Activated gamma-delta T cell treated with Interleukin-2 at 50 U/mL for 16 hours (primary cell): ENCODE measurements around the gene EEIG1.
A peak's percentile ranks its signal among the peaks of the same experiment; 100 is the strongest.

ENCODE experiments used
- DNase-seq: peaks from one replicate; pipeline ENCODE4 v3.0.0-alpha.2; 2020

The EEIG1 gene

DNA sequence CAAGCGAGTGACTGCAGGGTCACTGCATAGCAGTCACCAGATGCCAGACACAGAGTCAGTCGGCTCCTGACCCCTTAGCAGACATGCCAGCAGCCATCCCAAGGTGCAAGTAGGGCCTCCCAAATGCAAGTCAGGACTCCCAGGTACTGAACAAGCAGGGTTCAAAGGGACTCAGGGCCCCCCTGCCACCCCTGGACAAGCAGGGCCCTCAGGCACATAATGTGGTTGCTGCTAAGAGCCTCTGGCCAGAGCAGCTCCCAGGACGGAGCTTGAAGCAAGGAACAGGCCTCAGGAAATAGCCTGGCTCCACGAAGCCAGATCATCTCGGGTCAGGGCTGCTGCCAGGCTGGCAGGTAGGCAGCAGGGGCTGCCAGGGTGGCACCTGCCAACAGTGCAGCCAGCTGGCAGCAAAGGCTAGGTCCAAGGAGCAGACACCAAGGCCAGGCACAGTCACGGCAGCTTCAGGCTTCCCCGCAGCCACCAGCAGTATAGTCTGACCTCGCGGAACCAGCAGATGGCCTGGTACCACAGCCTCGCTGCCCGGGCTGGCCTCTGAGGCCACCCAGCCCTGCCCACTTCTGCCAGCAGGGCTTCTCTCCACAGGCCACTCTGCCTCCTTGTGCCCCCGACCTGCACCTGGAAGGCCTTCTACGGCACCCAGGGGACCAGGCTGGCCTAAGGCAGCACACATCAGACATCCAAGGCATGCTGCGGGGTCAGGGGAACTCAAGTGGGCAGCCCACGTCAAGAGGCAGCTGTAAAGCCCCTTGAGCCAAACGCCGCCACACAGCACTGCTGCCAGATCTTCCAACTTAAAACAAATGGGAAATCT, 7.4 kb downstream of the EEIG1 start:
- DNase-seq = peak; percentile 8

DNA sequence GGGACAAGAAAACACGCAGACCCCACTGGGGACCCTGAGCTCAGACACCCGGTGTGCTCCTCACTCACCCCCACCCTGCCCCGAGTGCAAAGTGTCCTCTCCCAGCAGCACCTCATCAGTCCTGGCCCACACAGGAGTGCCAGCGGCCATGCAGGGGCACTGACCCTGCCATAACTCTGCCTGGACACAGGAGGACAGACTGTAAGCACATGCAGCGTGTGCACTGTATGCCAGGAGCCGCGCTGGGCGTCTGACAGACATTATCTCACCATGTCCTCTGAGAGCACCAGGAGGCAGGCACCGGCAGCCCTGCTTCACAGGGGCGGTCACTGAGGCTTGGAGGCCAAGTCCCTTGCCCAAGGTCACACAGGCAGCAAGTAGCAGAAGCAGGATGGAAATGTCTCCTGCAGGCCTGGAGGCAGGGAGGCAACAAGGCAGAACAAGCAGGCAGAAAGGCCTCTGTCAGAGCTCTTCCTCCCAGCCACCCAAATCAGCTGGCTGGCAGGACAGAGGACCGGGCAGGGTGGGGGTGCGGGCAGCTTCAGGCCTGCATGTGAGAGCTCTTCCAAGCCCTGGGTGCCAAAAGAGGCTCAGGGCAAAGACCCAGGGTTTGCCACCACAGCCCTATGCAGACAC, 8.4 kb downstream of the EEIG1 start:
- no peak for DNase-seq

DNA sequence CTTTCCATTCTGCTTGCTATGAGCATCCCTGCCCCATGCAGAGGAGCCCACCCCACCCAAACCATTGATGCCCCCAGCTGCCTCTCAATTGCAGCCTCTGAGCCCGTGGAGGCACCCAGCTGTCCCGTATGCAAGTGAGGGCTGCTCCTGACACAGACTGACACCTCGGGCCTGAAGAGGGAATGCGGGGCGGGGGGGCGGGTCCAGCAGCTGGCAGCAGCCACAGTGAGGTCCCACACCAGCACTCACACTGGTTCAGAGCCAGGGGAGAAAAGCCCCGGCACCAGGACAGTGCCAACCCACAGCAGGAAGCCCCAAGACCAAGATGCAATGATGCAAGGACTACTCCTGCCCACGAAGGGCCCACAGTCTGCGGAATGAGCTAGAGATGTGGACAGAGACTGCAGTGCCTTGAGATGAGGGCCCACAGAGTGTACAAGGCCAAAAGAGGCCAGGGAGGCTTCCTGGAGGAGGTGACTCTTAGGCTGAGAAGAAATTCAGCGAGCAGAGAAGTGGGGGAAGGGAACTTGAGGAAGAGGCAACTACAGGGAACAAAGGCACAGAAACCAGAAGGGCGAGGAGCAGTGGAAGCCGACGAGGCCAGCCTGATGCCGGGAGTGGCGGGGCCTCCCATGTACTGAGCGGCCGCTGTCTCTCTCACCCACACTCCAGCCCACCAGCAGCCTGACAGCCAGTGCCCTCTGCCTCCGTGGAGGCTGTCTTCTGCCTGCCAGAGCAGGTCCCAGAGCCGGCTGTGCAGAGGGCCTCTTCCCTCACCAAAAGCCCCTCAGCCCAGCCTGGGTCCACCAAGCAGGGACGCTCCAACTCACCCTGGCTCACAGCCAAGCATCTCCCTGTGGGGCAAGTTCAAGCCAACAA, 9.2 kb downstream of the EEIG1 start:
- peak; percentile 46 for DNase-seq

DNA sequence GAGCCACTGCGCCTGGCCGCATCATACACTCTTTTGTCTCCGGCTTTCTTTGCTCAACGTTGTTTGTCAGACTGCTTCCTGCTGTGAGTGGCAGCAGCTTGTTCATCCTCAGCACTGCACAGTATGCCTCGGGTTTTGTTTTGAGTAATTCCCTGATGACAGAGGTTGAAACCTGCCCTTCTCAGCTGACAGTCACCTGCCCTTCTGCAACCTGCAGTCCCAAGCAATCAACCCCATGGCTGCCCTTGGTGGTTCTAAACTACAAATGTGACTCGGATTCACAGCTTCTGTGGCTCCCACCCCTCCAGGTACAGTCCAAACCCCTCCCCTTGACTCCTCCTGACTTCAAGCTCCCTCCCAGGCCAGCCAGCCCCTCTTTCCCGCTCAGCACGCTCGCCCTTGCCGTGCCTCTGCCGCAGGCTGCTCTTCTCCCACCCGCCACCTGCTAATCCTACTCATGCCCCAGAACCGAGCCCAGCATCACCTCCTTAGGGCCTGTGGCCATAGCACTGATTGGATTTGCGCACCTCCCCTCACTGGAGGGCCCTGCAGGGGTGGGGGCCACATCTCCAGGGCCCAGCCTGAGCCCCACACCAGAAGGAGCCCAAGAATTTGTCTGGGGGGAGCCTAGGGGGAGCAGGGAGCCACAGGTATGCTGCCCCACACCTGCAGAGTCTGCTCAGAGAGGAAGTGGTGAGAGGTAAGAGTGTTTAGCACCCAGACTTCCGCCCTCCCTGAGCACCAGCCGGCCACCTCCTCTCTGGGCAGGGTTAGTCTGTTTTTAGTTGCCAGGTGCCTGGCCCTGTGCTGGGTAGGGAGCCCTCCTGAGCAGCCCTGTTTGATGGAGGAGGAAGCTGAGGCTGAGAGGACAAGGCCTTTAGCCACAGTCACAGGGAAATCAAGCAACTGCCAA, 10.1 kb downstream of the EEIG1 start:
- peak; percentile 74 for DNase-seq

DNA sequence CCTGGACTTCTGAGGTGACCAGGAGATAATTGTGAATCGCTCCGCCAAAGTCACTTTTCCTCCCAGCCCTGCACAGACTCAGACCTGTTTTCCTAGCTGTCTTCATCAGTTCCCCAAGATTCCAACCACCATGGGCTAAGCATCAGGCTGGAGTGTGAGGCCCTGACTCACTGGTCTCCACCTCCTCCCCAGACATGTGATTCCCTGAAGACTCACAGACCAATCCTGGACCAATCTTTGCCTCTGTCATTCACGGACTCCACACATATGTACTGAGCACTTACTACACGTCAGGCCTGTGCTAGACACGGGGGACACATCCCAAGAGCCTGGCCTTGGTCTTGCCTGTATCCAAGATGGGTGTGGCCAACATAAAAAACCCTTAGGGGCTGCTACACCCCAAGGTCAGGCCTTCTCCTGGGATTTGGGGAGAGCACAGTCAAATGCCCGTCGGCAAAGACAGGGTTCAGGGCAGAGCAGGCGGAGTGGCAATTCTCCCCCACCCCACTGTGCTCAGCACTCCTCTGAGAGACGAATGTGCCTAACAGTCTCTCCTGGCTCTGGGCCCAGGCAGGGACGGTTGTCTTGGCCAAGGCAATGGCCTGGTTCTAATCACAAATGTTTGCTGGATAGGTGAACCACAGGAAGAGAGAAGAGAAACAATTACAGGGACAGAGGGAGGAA, 11.9 kb downstream of the EEIG1 start:
- DNase-seq = no peak

DNA sequence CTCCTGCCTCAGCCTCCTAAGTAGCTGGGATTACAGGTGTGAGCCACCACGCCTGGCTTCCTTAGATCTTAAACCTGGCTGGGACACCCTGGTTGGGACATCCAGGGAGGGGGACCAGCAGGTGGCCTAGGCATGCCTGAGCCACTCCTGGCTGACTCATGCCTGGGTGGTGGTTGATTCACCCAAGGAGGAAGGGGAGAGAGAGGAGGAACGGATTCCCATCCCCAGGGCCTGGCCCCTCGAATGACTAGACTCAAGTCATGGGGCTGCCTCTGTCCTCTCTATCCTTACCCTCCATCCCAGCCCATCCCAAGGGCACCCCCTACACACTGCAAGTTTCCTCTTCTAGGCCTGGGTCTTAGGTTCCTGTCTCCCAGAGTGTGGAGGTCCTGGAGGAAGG, 12.7 kb downstream of the EEIG1 start:
- peak; percentile 10 for DNase-seq

DNA sequence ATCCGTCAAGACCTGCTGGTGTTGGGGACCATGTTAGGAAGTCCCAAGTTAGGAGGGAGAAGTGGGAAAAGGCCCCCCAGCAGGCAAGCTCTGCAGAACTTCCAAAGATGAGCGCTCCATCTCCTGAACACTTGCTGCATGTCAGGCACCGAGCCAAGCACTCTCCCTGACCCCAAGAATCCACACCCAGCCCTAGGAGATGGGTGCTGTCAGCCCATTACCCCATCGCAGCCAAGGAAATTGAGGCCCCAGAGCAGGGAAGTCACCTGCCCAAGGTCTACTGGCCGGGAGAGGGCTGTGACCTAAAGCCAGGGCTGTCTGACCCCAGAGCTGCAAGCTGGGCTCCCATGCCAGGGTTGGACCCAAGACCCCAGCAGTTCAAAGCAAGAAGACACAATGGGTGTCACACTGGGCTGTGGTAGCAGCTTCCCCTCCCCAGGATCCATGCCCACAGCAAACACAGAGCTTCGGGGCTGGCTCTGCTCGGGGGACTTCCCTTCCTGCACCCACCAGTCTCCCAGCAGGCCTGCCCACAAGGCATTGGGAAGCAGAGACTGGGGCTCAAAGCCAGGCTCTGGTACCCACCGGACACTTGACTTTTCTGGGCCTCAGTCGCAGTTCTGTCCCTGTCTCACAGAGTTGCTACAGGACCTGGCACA, 13.5 kb downstream of the EEIG1 start:
- DNase-seq = peak; percentile 5

DNA sequence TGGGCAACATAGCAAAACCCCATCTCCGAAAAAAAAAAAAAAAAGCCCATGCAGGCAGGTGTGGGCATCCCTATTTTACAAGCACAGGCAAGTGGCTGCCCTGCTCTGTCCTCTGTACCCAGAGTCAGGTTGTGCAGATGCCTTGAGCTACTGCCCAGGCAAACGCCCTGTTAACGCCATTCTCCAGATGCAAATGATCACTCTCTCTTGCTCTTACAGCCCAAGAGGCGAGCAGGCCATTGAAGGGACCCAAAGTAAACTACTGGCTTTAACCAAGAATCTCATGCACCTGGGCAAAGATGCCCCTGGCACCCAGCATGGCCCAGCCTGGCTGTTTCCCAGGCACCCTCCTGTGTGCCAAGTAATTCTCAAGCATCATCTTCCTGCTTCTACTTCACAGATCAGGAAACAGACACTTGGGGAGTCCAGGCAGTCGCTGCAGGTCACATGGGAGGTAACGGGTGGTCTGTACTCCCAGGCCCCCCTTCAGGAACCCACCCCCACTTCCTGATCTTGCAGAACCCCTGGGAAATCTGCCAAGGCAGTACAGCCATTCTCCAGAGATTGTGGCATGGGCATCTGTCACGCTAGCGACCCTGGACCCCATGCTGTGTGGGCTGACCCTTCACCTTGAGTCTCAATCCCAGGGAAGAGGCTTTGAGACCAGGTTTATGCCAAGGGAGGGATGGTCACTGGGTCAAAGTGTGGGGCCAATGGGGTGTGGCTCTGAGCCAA, 14.2 kb downstream of the EEIG1 start:
- DNase-seq = no peak

DNA sequence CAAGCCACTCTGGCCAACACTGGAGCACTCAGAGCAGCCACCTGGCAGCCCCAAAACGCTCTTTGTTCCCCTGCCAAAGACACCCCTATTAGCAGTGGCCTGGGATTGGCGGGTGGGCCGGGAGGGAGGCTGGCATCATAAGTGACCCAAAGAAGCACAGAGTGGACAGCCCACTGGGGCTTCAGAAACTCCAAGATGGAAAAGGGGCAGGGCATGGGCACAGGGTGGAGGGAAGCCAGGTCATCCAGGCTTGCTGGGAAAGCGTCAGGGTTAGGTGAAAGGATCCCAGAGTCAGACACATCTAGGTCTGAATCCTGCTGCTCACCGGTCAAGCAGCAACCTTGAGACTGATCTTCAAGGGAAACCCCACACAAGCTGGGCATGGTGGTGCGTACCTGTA, 14.8 kb downstream of the EEIG1 start:
- DNase-seq = no peak

DNA sequence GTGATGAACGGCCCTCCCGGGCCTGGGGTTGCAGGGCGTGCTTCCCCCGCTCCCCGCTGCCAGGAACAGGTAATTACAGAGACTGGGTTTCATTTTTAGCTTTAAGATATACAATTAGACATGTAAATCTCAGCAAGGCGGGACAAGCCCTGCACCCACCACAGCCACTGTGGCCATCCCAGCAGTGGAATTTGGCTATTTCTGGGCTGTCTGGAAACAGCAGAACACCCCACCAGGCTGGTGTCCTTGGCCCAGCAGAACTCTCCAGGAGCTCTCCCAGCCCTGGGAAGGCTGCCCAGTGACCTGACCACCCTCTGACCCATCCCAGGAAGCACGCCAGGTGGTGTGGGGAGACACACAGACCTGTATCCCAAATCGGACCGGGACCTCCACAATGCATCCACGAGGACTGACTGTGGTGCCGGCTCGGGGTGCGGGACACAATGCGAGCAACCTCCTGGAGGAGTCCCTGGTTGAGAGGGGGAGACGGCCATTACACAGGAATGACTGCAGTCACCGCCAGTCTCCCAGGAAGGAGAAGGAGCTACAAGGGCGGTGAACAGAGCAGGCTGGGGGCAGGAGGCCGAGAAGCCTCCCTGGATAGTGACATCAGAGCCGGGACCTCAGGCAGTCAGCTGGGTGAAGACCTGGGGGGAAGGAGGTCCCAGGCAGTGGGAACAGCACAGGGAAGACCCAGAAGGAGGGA, 17.3 kb downstream of the EEIG1 start:
- DNase-seq = no peak

DNA sequence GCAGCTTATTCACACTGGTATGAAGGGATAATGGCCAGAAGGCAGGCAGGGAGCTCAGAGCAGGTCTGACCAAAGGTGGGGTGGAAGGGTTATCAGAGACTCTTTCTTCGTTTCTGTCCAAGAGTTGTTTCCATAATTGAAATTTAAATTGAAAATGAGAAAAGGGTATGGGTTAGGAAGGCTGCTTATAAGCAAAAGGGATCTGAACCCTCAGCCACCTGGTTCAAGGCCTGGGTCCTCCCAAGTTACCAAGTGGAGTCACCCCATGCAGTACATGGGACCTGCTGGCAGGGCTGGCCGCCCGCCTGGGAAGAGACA, 17.8 kb downstream of the EEIG1 start:
- DNase-seq = no peak

DNA sequence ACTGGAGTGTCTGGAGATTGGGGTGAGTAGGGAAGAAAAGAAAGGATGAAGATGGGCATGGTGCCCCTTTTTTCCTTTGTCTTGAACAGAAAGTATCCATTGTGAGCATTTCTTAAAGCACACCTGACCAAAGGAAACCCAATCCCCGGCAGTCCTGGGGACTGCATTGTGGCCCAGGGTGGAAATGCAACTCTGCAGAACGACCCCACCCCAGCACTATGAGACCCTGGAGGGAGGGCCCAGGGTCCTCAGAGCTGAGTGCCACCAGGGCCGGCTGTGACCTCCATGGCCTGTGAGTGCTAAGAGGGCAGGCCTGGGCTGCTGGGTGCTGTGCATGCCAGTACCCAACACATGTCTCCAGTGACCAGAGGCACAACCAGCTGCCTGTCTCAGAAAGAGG, 18.5 kb downstream of the EEIG1 start:
- no peak for DNase-seq

DNA sequence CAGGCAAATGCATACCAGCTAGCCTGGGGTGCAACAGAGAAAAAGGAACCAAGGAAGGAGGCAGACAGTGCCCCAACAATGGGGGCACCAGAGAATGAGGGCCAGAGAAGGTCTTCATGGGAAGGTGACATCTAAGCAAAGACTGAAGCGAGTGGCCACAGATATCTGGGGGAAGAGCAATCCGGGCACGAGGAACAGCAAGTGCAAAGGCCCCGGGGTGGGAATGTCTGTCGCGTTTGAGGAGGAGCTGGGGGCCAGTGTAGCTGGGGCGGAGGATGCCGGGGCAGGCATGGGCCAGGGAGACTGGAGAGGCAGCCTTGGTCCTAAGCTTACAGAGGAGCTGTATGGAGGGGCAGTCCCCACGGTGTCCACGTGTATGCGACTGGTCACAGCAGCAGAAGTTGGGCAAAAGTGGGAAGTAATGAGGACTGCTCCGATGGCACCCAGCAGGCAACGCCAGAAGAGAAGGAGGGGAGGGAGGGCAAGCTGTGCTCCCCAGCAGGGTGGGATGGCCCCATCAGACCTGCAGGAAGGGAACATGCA, 19.1 kb downstream of the EEIG1 start:
- no peak for DNase-seq

DNA sequence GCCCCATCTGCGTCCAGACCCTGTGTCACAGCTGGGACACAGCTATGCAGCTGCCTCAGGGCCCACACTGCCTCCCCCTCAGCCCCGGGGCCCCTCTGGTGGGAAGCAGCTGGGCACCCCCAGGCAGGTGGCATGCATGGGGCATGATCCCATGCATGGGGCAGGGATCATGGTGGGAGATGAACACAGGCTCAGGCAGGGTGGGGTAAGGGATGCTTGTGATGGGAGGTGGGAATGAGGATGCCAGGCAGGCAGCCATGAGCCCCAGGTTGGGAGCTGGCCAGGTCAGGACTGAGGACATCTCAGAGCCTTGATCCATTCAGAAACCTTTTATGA, 19.7 kb downstream of the EEIG1 start:
- no peak for DNase-seq

DNA sequence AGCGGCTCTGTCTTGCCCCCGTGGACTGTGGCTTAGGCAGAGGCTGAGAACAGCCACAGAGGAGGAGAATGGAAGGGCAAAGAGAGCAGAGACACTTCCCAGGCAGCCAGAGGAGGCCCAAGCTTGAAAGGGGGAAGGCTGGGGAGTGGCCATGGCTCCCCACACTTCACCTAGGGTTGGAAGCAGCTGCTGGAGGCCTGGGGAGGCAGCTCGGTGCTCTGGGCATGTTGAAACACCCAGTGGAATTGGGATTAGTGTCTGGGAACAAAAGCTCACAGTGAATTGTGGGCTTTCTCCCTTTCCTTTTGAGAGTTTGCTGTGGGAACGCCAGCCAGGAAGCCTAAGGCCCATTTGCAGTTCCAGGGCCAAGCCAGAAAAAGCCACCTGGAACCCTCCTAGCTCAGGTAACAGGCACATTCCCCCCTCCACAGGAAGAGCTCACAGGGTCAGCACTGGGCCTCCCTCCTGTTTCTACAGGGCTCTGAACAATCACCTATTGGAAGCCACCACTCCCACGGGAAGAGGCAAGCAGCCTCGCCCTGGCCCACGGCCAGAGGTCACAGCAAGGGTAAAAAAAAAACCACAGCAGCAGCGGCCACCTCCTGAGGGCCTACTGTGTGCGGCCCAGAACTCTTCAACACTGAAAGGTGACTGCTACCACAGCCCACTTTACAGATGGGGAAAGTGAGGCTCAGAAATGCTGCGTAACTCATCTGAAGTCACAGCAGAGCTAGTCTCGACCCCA, 20.2 kb downstream of the EEIG1 start:
- no peak for DNase-seq

DNA sequence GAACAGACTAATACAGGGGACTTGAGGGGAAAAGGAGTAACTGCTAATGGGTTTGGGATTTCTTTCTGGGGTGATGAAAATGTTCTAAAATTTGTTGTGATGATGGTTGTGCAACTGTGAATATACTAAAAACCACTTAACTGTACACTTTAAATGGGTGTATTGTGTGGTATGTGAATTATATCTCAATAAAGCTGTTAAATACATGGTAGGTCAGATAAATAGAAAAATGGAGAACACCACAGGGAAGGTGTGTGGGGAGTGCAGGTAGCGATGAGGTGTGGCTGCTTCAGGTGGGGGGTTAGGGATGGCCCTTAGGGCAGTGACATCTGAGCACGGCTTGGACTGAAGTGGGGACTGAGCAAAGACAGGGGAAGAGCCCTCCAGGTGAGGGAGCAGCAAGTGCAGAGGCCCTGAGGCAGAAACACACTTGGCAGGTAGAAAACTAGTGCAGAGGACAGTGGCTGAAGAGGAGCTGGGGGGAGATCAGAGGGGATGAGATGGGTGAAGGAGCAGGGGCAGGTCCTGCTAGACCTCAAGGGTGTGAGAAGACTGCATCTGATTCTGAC, 20.9 kb downstream of the EEIG1 start:
- no peak for DNase-seq

DNA sequence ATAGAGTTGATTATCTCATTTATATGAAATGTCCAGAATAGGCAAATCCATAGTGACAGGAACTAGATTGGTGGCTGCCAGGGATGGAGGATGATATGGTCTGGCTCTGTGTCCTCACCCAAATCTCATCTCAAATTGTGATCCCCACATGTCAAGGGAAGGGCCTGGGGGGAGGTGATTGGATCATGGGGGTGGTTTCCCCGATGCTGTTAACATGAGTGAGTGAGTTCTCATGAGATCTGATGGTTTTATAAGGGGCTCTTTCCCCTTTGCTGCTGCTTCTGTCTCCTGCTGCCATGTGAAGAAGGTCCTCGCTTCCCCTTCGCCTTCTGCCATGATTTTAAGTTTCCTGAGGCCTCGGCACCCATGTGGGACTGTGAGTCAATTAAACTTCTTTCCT, 21.4 kb downstream of the EEIG1 start:
- DNase-seq = no peak

DNA sequence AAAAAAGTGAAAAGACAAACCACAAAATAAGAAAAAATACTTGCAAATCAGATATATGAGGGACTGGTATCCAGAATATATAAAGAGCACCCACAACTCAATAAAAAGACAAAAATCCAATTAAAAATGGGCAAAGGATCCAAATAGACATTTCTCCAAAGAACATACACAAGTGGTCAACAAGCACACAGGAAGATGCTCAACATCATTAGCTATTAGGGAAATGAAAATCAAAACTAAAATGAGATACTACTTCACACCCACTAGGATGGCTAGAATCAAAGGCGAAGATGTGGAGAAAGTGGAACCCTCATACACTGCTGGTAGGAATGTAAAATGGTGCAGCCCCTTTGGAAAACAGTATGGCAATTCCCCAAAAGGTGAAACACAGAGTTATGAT, 22.1 kb downstream of the EEIG1 start:
- no peak for DNase-seq
